Measurements from ENCODE around the gene SLC35G3. TPM values are rescaled to one million over a fixed set of nuclear protein-coding genes. Genes with fewer than 3 reads are reported as not detected.
"Not testable (repeated sequence)": the region's sequence is repeated elsewhere in the genome, so short reads cannot be mapped to it uniquely, and the experiment has no call there.

The SLC35G3 gene
- total RNA-seq, 1 experiment from 2014 or later, result not detected

DNA sequence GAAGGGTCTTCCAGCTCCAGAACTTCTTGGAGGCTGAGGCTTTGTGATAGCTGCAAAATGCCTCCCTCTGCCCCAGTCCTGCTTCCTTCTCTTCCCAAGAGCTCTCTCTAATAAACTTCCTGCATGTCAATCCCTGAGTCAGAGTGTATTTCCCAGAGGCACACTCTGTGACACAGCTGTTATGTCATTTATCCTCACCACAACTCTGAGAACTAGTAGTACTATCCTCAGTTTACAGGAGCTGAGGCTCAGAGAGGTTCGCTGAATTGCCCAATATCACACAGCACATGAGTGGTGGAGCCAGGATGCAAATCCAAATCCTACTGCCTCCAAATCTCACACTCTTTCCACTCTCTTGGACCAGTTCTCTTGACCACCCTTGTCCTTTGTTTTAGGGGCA is 26.5 kb downstream of the SLC35G3 start:
- DNase-seq (ENCODE audit: extremely low read depth, low read depth), result no peak

DNA sequence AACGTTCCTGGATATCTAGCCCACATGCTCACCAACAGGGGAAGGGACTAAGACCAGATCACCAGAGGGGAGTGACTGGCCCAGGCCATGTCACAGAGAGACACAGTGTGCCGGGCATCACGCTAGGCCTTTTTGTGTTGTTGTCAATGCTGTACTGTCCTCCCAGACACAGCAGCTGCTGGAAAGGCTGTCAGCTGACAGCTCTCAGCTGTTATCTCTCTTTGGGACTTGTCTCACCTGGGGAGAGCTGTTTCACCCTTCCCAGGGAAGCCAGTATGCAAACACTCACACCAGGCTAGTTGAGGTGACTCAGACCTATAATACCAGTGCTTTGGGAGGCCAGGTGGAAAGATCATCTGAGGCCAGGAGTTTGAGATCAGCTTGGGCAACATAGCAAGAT is 27.1 kb downstream of the SLC35G3 start:
- no peak for DNase-seq (ENCODE audit: extremely low read depth, low read depth)

GRCh38 chr17:35166526-35166925 is 27.7 kb downstream of the SLC35G3 start:
- DNase-seq (ENCODE audit: extremely low read depth, low read depth), result no peak

- no peak for DNase-seq (ENCODE audit: extremely low read depth, low read depth)
These were observed 29.5 kb downstream of the SLC35G3 start for GRCh38 chr17:35164716-35165115.

GRCh38 chr17:35163886-35164285 is 30.3 kb downstream of the SLC35G3 start:
- no peak for DNase-seq (ENCODE audit: extremely low read depth, low read depth)

- no peak for DNase-seq (ENCODE audit: extremely low read depth, low read depth)
These were observed 31.4 kb downstream of the SLC35G3 start for GRCh38 chr17:35162755-35163154.

DNA sequence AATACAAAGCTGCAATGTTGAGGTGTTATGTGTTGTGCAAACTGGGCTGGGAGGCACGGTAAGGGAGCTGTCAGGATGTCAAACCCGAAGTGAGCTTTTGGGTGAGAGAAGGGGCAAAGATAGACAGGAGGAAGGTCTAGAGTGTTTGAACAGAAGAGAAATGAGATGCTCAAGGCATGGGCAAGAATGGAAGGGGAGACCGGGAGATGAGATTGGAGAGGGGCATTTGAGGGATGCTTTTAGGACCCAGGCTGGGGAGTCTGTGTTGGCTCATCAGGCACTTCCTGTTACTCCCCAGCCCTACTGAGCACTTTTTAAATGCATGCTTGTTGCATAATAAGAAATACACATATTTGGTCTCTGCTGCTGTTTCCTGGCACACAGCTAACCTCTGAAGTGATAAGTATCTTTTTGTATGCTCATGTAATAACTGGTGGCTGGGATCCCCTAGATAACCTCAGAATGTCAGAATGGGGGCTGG is 32.9 kb downstream of the SLC35G3 start:
- DNase-seq (ENCODE audit: extremely low read depth, low read depth), result no peak

DNA sequence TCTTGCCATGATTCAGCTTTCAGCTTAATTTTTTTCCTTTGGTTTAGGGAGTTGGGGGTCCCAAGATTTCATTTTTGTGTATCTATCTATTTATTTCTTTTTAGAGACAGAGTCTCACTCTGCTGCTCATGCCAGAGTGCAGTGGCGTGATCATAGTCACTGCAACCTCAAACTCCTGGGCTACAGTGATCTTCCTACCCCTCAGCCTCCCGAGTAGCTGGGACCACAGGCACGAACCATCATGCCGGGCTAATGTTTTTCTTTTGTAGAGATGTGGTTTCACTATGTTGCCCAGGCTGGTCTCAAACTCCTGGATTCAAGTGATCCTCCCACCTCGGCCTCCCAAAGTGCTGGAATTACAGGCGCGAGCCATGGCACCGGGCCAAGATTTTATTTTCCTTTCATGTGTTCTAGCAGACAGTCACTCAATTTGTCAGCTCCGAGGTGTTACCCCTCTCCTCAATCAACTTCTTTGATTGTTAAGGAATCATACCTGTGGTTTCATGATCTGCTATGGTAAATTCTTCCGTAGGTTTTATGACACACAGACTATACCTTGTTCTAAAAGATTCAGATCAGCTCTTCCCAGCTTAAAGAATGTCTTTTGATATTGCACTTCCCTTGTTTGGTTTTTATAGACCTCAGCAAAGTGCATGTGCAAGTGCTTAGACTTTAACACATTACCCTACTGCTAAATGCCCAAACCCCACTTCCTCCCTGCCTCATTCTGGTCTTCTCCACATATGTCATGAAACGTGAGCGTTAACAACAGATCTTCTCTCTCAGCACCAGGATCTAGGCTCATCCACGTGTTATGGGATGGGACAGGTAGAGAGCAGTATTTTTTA is 33.6 kb downstream of the SLC35G3 start:
- no peak for DNase-seq (ENCODE audit: extremely low read depth, low read depth)

DNA sequence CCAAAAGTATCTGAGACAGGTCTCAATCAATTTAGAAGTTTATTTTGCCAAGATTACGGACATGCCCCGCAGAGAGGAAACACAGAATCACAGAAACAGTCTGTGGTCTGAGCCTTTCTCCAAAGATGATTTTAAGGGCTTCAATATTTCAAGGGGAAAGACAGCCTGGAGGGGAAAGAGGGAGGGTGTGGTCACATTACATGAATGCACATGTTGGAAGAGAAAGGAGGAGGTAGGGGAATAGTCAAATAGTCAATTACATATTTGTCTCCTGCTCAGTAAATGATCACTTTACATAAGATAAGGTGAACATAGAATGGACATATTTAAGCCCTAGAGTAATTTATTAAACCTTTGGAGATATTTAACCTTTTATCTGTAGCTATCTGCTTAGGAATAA is 34.3 kb downstream of the SLC35G3 start:
- no peak for DNase-seq (ENCODE audit: extremely low read depth, low read depth)

DNA sequence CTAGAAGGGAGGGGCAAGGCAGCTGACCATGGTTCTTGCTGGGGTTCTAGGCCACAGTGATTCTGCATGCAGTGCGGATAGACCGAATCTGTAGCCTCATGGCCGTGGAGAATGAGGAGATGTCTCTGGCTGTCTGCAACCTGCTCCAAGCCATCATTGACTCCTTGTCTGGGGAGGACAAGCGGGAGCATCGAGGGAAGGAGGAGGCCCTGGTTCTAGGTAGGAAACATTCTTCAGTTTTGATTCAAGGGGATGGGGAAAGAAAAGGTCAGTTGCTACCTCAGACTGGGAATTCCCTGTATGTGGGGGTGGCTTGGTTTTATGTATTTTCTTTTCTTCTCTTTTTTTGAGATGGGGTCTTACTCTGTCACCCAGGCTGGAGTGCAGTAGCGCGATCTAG is 38.9 kb downstream of the SLC35G3 start:
- DNase-seq (ENCODE audit: extremely low read depth, low read depth), result no peak

- no peak for DNase-seq (ENCODE audit: extremely low read depth, low read depth)
These were observed 39.7 kb downstream of the SLC35G3 start for GRCh38 chr17:35154196-35155165.

GRCh38 chr17:35152421-35153140 is 41.6 kb downstream of the SLC35G3 start:
- no peak for DNase-seq (ENCODE audit: extremely low read depth, low read depth)

GRCh38 chr17:35151080-35151479 is 43.1 kb downstream of the SLC35G3 start:
- not testable (repeated sequence) for DNase-seq (ENCODE audit: extremely low read depth, low read depth)

DNA sequence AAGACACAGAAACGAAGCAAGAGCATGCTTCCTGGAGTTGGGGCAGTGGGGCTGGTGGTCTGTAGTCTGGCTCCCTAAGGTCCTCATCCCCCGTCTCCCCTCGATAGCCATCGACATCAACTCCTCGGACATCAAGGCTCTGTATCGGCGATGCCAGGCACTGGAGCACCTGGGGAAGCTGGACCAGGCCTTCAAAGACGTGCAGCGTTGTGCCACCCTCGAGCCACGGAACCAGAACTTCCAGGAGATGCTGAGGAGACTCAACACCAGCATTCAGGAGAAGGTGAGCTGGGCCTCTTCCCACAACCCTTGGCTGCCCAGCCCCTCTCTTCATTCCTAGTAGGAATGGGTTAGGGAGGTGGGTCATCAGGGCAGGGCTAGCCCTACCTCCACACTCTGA is 44.3 kb downstream of the SLC35G3 start:
- DNase-seq (ENCODE audit: extremely low read depth, low read depth), result no peak

DNA sequence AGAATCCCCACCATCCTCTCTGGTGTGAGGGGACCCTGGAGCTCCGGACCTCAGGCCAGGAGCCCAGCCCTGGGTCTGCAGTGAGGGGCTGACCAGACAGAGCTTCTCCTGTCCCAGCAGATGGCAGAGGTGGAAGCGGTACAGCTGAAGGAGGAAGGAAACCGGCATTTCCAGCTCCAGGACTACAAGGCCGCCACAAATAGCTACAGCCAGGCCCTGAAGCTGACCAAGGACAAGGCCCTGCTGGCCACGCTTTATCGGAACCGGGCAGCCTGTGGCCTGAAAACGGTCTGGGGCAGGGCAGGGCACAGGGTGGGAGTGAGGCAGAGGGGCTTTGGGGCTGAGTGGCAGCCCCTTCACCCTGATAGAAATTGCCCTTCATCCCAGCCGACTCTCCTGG is 46.0 kb downstream of the SLC35G3 start:
- no peak for DNase-seq (ENCODE audit: extremely low read depth, low read depth)

DNA sequence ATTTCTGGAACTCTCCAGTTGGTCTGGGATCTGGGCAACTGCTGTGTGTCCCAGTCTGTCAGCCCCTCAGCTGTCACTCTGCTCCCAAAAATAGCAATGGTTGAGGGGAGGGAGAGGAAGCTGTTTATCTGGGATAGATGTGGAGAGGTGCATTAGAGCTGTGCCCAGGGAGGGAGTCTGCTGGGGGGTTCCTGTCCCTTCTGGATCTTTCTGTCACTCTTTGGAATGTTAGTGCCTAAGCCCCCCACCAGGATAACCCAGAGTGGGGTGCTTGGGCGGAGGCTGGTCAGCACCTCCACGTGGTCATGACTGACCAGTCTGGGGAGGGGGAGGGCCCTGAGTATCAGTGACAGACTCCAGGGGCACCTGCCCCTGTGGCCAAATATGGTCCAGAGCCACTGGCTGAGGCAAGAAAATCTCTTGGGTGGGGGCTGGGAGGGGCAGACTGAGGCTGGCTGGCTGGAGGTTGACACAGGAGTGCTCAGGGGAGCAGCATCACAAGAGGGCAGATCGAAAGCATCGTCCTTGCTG is 46.8 kb downstream of the SLC35G3 start, which contains the start of gene UNC45B:
Gene UNC45B, plus strand, starts transcription at position 443 of the 531 bp plus-strand sequence. CDS start 447 bp downstream, outside the sequence.
- no peak for DNase-seq (ENCODE audit: extremely low read depth, low read depth)

DNA sequence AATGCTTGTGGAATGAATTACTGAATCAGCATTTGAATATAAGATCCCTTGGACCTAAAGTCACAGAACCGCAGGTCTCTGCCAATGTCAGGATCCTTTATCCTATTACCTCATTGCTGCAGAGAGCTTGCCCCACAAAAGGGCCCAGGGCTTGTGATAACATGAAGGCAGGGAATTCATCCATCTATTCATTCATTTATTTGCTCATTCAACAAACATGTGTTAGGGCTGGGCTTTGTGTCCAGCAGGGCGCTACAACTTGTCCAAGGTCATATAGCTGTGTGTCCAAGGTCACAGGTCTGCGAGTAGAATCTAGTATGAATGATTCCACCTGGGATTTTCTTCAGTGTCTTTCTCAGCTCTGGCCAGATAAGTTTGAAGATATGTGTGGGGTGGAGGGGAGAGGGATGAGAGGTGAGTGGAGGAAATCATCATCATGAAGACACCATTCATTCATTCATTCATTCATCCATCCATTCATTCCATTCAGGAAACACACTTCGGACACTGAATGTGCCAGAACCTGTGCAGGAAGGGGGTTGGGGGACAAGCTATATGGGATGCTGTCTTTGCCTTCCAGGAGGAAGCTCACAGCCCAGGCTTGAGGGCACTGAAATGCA is 47.9 kb downstream of the SLC35G3 start:
- no peak for DNase-seq (ENCODE audit: extremely low read depth, low read depth)

DNA sequence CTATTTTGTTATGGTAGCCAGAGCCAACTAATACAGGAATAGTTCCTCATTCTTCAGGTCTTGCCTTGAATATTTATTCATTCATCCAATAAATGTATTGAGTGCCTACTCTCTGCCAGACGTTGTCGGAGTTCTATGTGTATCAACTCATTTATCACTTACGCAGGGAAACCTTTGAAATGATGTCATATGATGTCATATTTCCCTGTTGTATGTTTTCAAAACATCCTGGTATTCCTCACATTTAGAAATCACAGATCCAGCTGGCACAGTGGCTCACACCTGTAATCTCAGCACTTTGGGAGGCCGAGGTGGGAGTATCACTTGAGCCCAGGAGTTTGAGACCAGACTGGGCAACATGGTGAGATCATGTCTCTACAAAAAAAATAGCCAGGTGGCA is 49.4 kb downstream of the SLC35G3 start:
- DNase-seq (ENCODE audit: extremely low read depth, low read depth), result no peak

Measured in NCI-H460 (cell line).